Measurements from ENCODE around the gene LIMK1. TPM values are rescaled to one million over a fixed set of nuclear protein-coding genes. Genes with fewer than 3 reads are reported as not detected.

The LIMK1 gene
- 51.0 TPM for total RNA-seq (ENCODE audit: unreplicated experiment)
- long read RNA-seq, partial matches to known transcripts: 1 of 1 reads
- long read RNA-seq, other reads (novel, unspliced or antisense): 0 of 1 reads

DNA sequence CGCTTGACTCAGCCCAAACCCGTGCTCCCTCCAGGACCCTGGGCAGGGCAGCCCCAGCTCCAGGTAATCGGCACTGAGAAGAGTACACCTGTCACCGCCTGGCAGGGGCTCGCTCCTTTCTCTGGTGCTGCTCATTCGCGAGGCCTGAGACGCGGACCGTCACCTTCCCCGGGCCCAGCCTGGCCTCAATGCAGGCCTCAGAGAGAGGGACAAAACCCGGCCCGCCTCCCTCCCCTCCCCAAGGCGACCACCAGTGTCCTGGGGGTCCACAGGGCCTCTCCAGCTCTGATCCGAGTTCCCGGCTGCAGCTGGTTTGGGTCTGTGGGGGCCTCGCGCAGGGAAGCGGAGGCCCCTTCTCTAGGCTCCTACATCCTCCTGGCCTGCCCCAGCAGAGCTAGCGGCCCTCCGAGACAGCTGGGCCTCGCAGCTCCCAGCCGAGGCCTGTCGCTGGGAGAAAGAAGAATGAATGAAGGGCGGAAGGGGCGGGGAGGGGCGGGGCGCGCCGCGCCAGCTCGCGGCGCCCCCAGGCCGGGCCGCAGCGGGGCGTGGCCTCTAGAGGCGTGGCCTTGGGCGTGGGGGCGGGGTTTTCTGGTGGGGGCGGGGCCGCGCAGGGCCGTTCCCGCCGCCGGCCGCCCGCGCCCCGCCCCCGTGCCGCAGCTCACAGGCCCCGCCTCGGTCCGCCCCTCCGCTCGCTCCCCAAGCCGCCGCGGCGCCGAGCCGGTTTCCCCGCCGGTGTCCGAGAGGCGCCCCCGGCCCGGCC lies at the start of gene LIMK1:
TSS of gene LIMK1 (plus strand) at position 688 of the 760 bp plus-strand sequence. CDS start 187 bp downstream, outside the sequence.
- Mint-ChIP-seq H3K36me3 (ENCODE audit: low read depth, unreplicated experiment) (peaks cover 10% of the 10 kb centered on the region), H3K4me3 (ENCODE audit: unreplicated experiment) (peak within 1 kb of the TSS; percentile 81), H3K27me3 (ENCODE audit: unreplicated experiment) (peaks cover 4% of the 10 kb centered on the region), H3K9me3 (ENCODE audit: unreplicated experiment) (no peaks in the 10 kb centered on the region), H3K27ac (ENCODE audit: unreplicated experiment) (no peak within 1 kb of the TSS), H3K4me1 (ENCODE audit: unreplicated experiment) (peaks cover 8% of the 10 kb centered on the region)
- TF ChIP-seq, protein P1, sequence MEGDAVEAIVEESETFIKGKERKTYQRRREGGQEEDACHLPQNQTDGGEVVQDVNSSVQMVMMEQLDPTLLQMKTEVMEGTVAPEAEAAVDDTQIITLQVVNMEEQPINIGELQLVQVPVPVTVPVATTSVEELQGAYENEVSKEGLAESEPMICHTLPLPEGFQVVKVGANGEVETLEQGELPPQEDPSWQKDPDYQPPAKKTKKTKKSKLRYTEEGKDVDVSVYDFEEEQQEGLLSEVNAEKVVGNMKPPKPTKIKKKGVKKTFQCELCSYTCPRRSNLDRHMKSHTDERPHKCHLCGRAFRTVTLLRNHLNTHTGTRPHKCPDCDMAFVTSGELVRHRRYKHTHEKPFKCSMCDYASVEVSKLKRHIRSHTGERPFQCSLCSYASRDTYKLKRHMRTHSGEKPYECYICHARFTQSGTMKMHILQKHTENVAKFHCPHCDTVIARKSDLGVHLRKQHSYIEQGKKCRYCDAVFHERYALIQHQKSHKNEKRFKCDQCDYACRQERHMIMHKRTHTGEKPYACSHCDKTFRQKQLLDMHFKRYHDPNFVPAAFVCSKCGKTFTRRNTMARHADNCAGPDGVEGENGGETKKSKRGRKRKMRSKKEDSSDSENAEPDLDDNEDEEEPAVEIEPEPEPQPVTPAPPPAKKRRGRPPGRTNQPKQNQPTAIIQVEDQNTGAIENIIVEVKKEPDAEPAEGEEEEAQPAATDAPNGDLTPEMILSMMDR (IDR thresholded peaks at IDR 0.05; ENCODE audit: unreplicated experiment): no peak
- peak; percentile 79 for DNase-seq (ENCODE audit: low spot score)

DNA sequence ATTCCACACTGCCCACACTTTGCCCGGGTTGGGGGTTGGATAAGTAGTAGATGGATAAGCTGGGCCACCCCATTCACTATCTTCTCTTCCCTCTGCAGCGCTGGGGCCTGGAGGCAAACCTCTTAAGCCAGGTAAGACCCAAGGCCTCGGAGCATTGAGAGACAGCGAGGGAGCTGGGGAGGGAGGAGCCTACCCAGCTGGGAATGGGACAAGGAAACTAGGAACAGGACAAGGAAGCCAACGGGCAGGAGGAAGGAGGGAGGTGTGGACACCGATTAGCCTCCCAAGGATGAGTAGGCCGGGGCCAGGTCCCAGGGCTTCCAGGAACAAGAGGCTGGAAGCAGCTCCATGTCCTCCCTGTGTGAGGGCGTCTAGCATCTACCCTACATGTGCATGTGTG lies 46.0 kb upstream of the LIMK1 start:
- H3K4me1 Mint-ChIP-seq (ENCODE audit: unreplicated experiment): peaks cover 29% of the 10 kb centered on the region
- TF ChIP-seq, protein P1 (IDR thresholded peaks at IDR 0.05; ENCODE audit: unreplicated experiment): no peak
- no peak overlapping the region for H3K4me3 Mint-ChIP-seq (ENCODE audit: unreplicated experiment)
- DNase-seq (ENCODE audit: low spot score): no peak
- peaks cover 6% of the 10 kb centered on the region for H3K36me3 Mint-ChIP-seq (ENCODE audit: low read depth, unreplicated experiment)
- peaks cover 8% of the 10 kb centered on the region for H3K27me3 Mint-ChIP-seq (ENCODE audit: unreplicated experiment)
- H3K27ac Mint-ChIP-seq (ENCODE audit: unreplicated experiment): peak overlapping the region; percentile 46
- H3K9me3 Mint-ChIP-seq (ENCODE audit: unreplicated experiment): no peaks in the 10 kb centered on the region

DNA sequence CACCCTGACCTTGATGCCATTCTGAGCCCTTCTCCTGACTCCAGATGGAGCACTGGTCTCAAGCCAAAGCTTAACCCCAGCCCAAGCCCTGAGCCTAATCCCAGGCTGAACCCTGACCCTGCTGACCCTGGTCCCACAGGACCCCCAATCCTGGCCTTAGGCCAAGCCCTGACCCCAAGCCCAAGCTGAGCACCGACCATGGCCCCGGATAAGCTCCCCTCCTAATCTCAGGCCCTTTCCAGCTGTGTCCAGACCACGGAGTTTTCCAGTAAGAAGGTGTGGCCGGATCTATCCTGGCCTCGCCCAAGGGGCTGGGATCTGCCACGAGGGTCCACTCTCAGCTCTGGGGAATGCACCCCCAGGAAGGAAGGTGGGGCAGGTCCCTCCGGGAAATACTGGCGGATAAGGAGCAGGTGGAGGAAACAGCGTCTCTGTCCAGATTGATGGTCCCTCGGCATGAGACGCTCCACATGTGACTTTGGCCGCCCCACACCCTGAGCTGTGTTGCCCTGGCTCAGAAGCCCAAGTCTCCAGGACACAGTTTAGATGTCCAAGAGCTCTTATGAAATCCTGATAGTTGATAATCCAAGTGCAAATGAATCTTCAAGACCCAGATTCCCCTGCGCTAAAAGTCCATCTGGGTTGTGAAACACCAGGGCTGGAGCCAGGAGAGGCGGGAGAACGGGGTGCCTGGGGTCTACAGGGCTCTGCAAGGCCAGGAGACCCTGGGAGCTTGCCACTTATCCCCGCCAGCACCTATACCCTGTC lies 45.2 kb upstream of the LIMK1 start:
- H3K36me3 Mint-ChIP-seq (ENCODE audit: low read depth, unreplicated experiment): peaks cover 3% of the 10 kb centered on the region
- TF ChIP-seq, protein P1 (IDR thresholded peaks at IDR 0.05; ENCODE audit: unreplicated experiment): no peak

DNA sequence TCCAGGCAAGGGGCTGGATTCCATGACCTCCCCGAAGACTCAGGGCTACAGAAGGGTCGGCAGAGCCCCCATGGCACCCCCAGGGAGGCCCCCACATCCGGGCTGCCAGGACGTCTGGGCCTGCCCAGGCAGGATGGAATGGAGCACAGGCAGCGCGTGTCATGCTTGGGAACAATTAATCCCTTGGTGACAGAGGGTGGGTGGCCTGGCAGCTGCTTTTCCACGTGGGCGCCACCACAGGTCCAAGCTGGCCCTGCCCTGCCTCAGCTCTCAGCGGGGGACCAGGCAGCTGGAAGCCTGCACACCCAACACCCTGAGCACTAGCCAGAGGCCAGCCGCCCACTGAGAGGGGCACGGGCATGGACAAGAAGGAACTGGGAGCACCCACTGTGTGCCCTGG lies 44.3 kb upstream of the LIMK1 start:
- H3K27me3 Mint-ChIP-seq (ENCODE audit: unreplicated experiment): peaks cover 8% of the 10 kb centered on the region
- no peak overlapping the region for H3K4me3 Mint-ChIP-seq (ENCODE audit: unreplicated experiment)
- peaks cover 3% of the 10 kb centered on the region for H3K36me3 Mint-ChIP-seq (ENCODE audit: low read depth, unreplicated experiment)
- peaks cover 33% of the 10 kb centered on the region for H3K4me1 Mint-ChIP-seq (ENCODE audit: unreplicated experiment)
- TF ChIP-seq, protein P1 (IDR thresholded peaks at IDR 0.05; ENCODE audit: unreplicated experiment): no peak
- no peaks in the 10 kb centered on the region for H3K9me3 Mint-ChIP-seq (ENCODE audit: unreplicated experiment)
- no peak for DNase-seq (ENCODE audit: low spot score)
- H3K27ac Mint-ChIP-seq (ENCODE audit: unreplicated experiment): no peak overlapping the region

More for the DNA sequence above, 45.2 kb upstream of the LIMK1 start:
- Mint-ChIP-seq H3K27ac (ENCODE audit: unreplicated experiment) (no peak overlapping the region), H3K27me3 (ENCODE audit: unreplicated experiment) (peaks cover 8% of the 10 kb centered on the region), H3K4me1 (ENCODE audit: unreplicated experiment) (peaks cover 31% of the 10 kb centered on the region), H3K4me3 (ENCODE audit: unreplicated experiment) (no peak overlapping the region), H3K9me3 (ENCODE audit: unreplicated experiment) (no peaks in the 10 kb centered on the region)
- no peak for DNase-seq (ENCODE audit: low spot score)

All from endothelial cell (in vitro differentiated cells).